ENCODE results near the gene GJC2. TPM values are rescaled to one million over a fixed set of nuclear protein-coding genes. Genes with fewer than 3 reads are reported as not detected.

The GJC2 gene
- total RNA-seq, 1 donor from 2014 or later = 2.5 TPM

DNA sequence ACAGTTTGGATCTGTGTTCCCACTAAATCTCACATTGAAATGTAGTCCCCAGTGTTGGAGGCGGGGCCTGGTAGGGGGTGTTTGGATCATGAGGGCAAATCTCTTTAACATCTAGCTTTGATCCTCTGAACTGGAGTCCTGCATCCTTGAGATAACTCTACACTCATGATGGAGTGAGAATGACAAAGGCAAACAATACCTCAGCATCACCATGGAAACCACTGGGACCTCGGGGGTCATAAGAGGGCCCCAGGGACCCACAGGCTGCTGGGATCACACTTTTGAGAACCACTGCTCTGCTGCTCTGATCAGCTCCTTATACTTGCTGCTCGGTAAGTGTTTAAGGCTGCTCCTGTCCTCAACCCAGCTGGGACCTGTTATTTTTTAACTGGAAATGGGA, 44.7 kb downstream of the GJC2 start:
- no peak overlapping the region for H3K27ac Mint-ChIP-seq
- no peak for DNase-seq (ENCODE audit: low spot score in 2 of 2, unreplicated experiment in 2 of 2)
- H3K4me1 Mint-ChIP-seq = no peaks in the 10 kb centered on the region
- no peak overlapping the region for H3K4me3 Mint-ChIP-seq
- H3K27me3 Mint-ChIP-seq (ENCODE audit: low read depth) = no peaks in the 10 kb centered on the region
- H3K36me3 Mint-ChIP-seq = peaks cover 13% of the 10 kb centered on the region
- TF ChIP-seq, protein P1, sequence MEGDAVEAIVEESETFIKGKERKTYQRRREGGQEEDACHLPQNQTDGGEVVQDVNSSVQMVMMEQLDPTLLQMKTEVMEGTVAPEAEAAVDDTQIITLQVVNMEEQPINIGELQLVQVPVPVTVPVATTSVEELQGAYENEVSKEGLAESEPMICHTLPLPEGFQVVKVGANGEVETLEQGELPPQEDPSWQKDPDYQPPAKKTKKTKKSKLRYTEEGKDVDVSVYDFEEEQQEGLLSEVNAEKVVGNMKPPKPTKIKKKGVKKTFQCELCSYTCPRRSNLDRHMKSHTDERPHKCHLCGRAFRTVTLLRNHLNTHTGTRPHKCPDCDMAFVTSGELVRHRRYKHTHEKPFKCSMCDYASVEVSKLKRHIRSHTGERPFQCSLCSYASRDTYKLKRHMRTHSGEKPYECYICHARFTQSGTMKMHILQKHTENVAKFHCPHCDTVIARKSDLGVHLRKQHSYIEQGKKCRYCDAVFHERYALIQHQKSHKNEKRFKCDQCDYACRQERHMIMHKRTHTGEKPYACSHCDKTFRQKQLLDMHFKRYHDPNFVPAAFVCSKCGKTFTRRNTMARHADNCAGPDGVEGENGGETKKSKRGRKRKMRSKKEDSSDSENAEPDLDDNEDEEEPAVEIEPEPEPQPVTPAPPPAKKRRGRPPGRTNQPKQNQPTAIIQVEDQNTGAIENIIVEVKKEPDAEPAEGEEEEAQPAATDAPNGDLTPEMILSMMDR (IDR thresholded peaks at IDR 0.05; ENCODE audit: unreplicated experiment) = no peak
- peaks cover 14% of the 10 kb centered on the region for H3K9me3 Mint-ChIP-seq

DNA sequence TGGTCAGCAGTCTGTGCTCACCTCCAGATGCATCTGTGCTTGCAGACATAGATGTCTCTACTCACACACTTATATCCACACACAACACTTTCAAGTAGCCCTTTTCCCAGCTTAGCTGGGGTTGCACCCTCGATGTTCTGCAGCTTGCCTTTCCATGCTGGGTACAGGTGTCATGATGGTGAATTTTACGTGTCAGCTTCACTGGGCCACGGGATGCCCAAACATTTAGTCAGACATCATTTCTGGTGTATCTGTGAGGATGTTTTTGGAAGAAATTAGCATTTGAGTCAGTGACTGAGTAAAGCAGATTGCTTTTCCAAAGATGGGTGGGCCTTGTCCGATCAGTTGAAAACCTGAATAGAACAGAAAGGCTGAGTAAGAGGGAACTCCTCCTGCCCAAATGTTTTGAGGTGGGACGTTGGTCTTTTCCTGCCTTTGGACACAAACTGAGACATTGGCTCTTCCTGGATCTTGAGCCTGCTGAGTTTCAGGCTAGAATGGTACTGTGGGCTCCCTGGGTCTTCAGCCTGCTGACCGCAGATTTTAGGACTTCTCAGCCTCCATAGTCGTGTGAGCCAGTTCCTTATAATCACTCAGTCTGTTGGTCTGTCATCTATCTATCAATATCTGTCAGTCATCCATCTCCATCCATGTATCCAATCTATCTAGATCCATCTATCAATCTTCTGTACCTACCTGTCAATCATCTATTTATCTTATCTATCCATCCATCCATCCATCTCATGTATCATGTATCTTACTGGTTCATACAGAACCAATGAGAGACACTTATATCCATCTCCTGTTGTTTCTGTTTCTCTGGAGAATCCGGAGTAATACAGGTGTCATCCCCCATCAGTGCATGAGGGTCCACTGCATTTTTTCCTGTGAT, 45.4 kb downstream of the GJC2 start:
- Mint-ChIP-seq H3K27me3 (ENCODE audit: low read depth) (no peaks in the 10 kb centered on the region), H3K4me1 (no peaks in the 10 kb centered on the region), H3K4me3 (no peak overlapping the region), H3K27ac (no peak overlapping the region), H3K36me3 (peaks cover 16% of the 10 kb centered on the region), H3K9me3 (peaks cover 18% of the 10 kb centered on the region)
- TF ChIP-seq, protein P1 (IDR thresholded peaks at IDR 0.05; ENCODE audit: unreplicated experiment) = no peak
- no peak for DNase-seq (ENCODE audit: low spot score in 2 of 2, unreplicated experiment in 2 of 2)

DNA sequence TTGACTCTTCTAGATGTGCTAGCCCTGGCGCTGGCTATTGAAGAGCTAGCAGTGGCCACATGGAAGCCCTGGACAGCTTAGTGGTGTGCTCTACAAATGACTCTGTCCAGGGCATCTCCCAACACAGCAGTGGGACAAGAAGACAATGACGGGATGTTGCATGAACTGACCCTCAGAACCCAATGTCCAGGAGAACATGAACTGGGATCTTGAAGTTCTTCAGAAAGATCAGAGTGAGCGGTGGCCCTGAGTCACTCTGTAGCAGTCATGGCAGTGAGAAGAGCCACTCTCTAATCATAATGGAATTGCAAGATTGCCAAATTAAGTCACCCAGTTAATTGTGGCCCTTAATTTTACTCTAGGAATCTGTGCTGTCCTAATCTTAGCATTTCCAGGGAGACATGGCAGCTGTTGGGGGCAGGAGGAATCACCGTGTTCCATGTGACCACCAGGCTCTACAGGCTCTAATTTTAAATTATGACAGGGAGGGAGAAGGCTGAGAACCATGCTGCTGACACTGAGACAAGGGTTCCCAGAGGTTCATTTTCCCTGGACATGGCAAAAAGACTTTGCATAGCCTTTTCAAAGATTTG, 47.9 kb downstream of the GJC2 start:
- Mint-ChIP-seq H3K27me3 (ENCODE audit: low read depth) (no peaks in the 10 kb centered on the region), H3K4me1 (no peaks in the 10 kb centered on the region), H3K27ac (no peak overlapping the region), H3K9me3 (peaks cover 18% of the 10 kb centered on the region), H3K36me3 (peaks cover 16% of the 10 kb centered on the region), H3K4me3 (no peak overlapping the region)
- TF ChIP-seq, protein P1 (IDR thresholded peaks at IDR 0.05; ENCODE audit: unreplicated experiment) = no peak
- no peak for DNase-seq (ENCODE audit: low spot score in 2 of 2, unreplicated experiment in 2 of 2)

DNA sequence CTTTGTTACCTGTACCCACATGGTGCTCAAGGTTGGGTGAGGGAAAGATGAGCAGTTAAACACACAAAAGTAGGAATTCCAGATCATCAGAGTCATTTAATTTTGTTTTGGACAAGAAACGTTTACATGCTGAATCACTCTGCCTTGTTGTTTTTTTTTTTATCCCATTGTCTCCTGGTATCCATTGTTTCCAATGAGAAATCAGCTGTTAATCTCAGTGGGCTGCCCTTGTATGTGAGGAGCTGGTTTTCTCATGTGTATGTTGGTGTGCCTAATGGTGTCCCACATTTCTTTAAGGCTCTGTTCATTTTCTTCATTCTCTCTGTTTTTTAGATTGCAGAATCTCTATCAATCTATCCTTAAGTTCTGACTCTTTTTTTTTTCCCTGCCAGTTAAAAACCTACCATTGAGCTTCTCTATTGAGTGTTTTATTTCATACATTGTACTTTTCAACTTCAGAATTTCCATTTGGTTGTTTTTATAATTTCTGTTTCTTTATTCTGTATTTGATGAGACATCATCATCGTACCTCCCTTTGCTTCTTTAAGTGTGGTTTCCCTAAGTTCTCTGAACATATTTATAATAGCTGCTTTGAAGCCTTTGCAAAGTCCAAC, 49.4 kb downstream of the GJC2 start:
- Mint-ChIP-seq H3K9me3 (peaks cover 18% of the 10 kb centered on the region), H3K36me3 (peaks cover 16% of the 10 kb centered on the region), H3K27me3 (ENCODE audit: low read depth) (peaks cover 4% of the 10 kb centered on the region), H3K4me1 (no peaks in the 10 kb centered on the region), H3K27ac (no peak overlapping the region), H3K4me3 (no peak overlapping the region)
- no peak for DNase-seq (ENCODE audit: low spot score in 2 of 2, unreplicated experiment in 2 of 2)
- TF ChIP-seq, protein P1 (IDR thresholded peaks at IDR 0.05; ENCODE audit: unreplicated experiment) = no peak

DNA sequence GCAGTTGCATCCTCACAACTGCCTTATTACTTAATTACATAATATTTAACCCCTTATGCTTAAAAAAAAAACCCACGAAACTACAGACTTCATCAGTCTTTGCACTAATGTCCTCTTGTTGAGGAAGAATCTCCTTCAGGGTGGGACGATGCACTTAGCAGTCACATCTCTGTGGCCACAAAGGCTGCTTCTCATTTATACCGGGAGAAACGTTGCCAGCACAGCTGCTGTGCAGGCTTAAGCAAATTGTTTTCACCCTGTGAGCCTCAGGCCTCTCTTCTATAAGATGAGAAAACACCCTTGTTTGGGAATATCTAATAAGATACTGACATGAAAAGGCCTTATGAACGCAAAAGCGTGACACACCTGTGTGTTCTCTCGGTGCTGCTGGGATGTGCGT, 55.2 kb downstream of the GJC2 start:
- Mint-ChIP-seq H3K27ac (no peak overlapping the region), H3K4me3 (no peak overlapping the region)

More for the DNA sequence above, 55.2 kb downstream of the GJC2 start:
- DNase-seq (ENCODE audit: low spot score in 2 of 2, unreplicated experiment in 2 of 2) = no peak
- Mint-ChIP-seq H3K36me3 (no peaks in the 10 kb centered on the region), H3K27me3 (ENCODE audit: low read depth) (peaks cover 14% of the 10 kb centered on the region), H3K9me3 (no peaks in the 10 kb centered on the region), H3K4me1 (peaks cover 2% of the 10 kb centered on the region)
- TF ChIP-seq, protein P1 (IDR thresholded peaks at IDR 0.05; ENCODE audit: unreplicated experiment) = no peak
